K562 (cell line): ENCODE measurements around the gene PLXNB2. TPM values are rescaled to one million over a fixed set of nuclear protein-coding genes. Genes with fewer than 3 reads are reported as not detected.

Experiments
- ATAC-seq: fragments of 200-7000 bp; cut with Tn5 transposase; 3 replicates; pipeline ENCODE4 v1.9.1; 2020; ENCODE audit warnings: moderate library complexity
- BruUV-seq: library from RNA; stranded (reverse); fragments of 400-500 nt; replicated peaks from 2 replicates; lab custom pipeline; 2021; lab: Mats Ljungman, UMichigan
- CTCF ChIA-PET: fragments of 300-600 bp; formaldehyde crosslinking; extraction: SDS; loops from one replicate; lab custom pipeline; 2021; ENCODE audit warnings: low intra/inter-chr PET ratio; lab: Yijun Ruan, JAX
- POLR2A ChIA-PET: fragments of 300-600, 350-650 bp; sonication (Branson Sonifier 250); formaldehyde crosslinking; extraction: SDS; loops from one replicate; lab custom pipeline; 2021; ENCODE audit warnings: antibody characterized with exemption, inconsistent platforms; lab: Yijun Ruan, JAX
- DNase-seq, 4 experiments: peaks; one replicate each; pipeline versions ENCODE4 v3.0.0 to v3.0.0-alpha.2; 2011 to 2018; ENCODE audit warnings: low spot score in 3 of 4, mixed read lengths in 3 of 4; ENCODE audit errors: extremely low read depth in 1 of 4
- FAIRE-seq: peaks from 2 replicates; lab custom pipeline; 2011; peaks lifted over from hg19 to GRCh38; lab: Jason Lieb, UNC
- H2AFZ ChIP-seq: 2 replicates; pipeline ENCODE4 v1.6.0; 2011; ENCODE audit warnings: low read depth, low read length, control low read depth, inconsistent platforms
- H3K27ac ChIP-seq: fragments of 200-600 bp; 3 replicates; pipeline ENCODE4 v1.8.0; 2011; ENCODE audit warnings: low read depth, mild to moderate bottlenecking, control low read depth, inconsistent platforms, low read length, moderate library complexity, mixed read lengths; ENCODE audit errors: extremely low read depth
- H3K27me3 ChIP-seq, 2 experiments: fragments of 300-600 bp in 1 of 2; 2 replicates in 1 of 2; 3 replicates in 1 of 2; pipeline versions ENCODE4 v1.6.0 to v1.8.0; 2011; ENCODE audit warnings: inconsistent platforms in 2 of 2, low read length in 2 of 2, mild to moderate bottlenecking in 1 of 2, mixed read lengths in 1 of 2, moderate library complexity in 1 of 2; ENCODE audit not compliant: control insufficient read depth in 2 of 2, insufficient read depth in 2 of 2
- H3K36me3 ChIP-seq: fragments of 300-600 bp; 3 replicates; pipeline ENCODE4 v1.8.0; 2011; ENCODE audit warnings: mild to moderate bottlenecking, low read length, inconsistent platforms; ENCODE audit not compliant: control insufficient read depth, insufficient read depth
- H3K4me1 ChIP-seq, 2 experiments: fragments of 200-600 bp in 1 of 2; replicated peaks in 1 of 2; 2 replicates in 1 of 2; 3 replicates in 1 of 2; pipeline versions ENCODE4 v1.5.1 to v1.8.0; 2011; ENCODE audit warnings: inconsistent platforms in 2 of 2, low read length in 2 of 2, mild to moderate bottlenecking in 1 of 2, mixed read lengths in 1 of 2, moderate library complexity in 1 of 2; ENCODE audit not compliant: control insufficient read depth in 2 of 2, insufficient read depth in 2 of 2
- H3K4me2 ChIP-seq: 2 replicates; pipeline ENCODE4 v1.6.1; 2011; ENCODE audit warnings: low read length, control low read depth, inconsistent platforms, mixed read lengths; ENCODE audit not compliant: insufficient read depth
- H3K4me3 ChIP-seq: fragments of 200-600 bp; sonication (generic), shearing (Covaris generic); 2 replicates; pipeline ENCODE4 v1.5.1; 2016; ENCODE audit warnings: control low read depth, inconsistent platforms
- H3K79me2 ChIP-seq: fragments of 200-600 bp; 3 replicates; pipeline ENCODE4 v1.8.0; 2011; ENCODE audit warnings: low read length, inconsistent platforms; ENCODE audit not compliant: control insufficient read depth, insufficient read depth
- H3K9ac ChIP-seq, 2 experiments: 2 replicates each; pipeline versions ENCODE4 v1.6.0 to v1.6.1; 2011; ENCODE audit warnings: low read depth in 2 of 2, low read length in 2 of 2, control low read depth in 1 of 2, inconsistent platforms in 1 of 2, mild to moderate bottlenecking in 1 of 2, mixed read lengths in 1 of 2; ENCODE audit not compliant: insufficient read depth in 1 of 2
- H3K9me1 ChIP-seq: one replicate; pipeline ENCODE4 v1.6.0; 2011; ENCODE audit warnings: inconsistent platforms, mild to moderate bottlenecking, low read length, moderate library complexity; ENCODE audit not compliant: control insufficient read depth, insufficient read depth
- H3K9me3 ChIP-seq: replicated peaks from 2 replicates; pipeline ENCODE4 v1.5.1; 2011; ENCODE audit warnings: low read depth, low read length, inconsistent platforms; ENCODE audit not compliant: control insufficient read depth, insufficient read depth
- H4K20me1 ChIP-seq: replicated peaks from 2 replicates; pipeline ENCODE4 v1.6.1; 2011; ENCODE audit warnings: low read length, inconsistent platforms, mixed read lengths; ENCODE audit not compliant: control insufficient read depth, insufficient read depth
- GATAD2A ChIP-seq: fragments of 450-650 bp; IDR thresholded peaks from 2 replicates; pipeline ENCODE4 v1.6.1; 2017
- HES1 ChIP-seq: fragments of 450-650 bp; IDR thresholded peaks from 2 replicates; pipeline ENCODE4 v1.6.1; 2016; ENCODE audit warnings: low read depth, mild to moderate bottlenecking, moderate library complexity
- HINFP ChIP-seq: fragments of 450-650 bp; conservative IDR thresholded peaks from 2 replicates; pipeline ENCODE4 v1.6.1; 2016; ENCODE audit warnings: missing genetic modification characterization, low read depth, mild to moderate bottlenecking, control low read depth, missing compliant biosample characterization
- POLR2G ChIP-seq: fragments of 200-400 bp; formaldehyde crosslinking; IDR thresholded peaks from 2 replicates; pipeline ENCODE4 v1.6.1; 2017; ENCODE audit warnings: low read depth, mild to moderate bottlenecking, antibody characterized with exemption, low read length, moderate library complexity
- YBX1 ChIP-seq: fragments of 450-650 bp; IDR thresholded peaks from 2 replicates; pipeline ENCODE4 v1.7.1; 2016; ENCODE audit warnings: mild to moderate bottlenecking
- WGBS: fragments of 100-300 bp; shearing (Covaris generic); methylation state at CpG from one replicate; pipeline ENCODE4 v1.1.6; 2016; ENCODE audit warnings: low coverage, mixed read lengths; ENCODE audit not compliant: insufficient coverage; ENCODE audit errors: missing lambda C conversion rate; 5-methylcytosine and 5-hydroxymethylcytosine counted together
- in situ Hi-C: fragments of 300-500 bp; cut with MboI; formaldehyde crosslinking; loops from 4 replicates; pipeline ENCODE4 v1.15.0; 2018; ENCODE audit warnings: inconsistent platforms, mixed read lengths
- intact Hi-C: fragments of 100-400 bp; cut with micrococcal nuclease; formaldehyde crosslinking; loops from 2 replicates; pipeline ENCODE4 v1.14.2; 2022
- polyA plus RNA-seq, 8 experiments: library from polyadenylated mRNA; depleted of rRNA in 4 of 8; stranded (reverse) in 5 of 8; unstranded in 3 of 8; fragments of >200 nt; fragmentation: Nextera tagmentation in 2 of 8; fragmentation: Illumina TruSeq in 1 of 8; extraction: Ambion mirVana in 2 of 8; extraction: Trizol in 1 of 8; gene quantifications; 2 replicates each; pipeline versions ENCODE4 v1.2.1 to v1.2.3, GENCODE V29; 2011 to 2014; ENCODE audit warnings: inconsistent platforms in 1 of 8, missing spikeins in 1 of 8
- total RNA-seq, 7 experiments: library from RNA; depleted of rRNA in 6 of 7; stranded (reverse); fragments of >200 nt in 6 of 7; fragmentation: Illumina TruSeq in 2 of 7; extraction: Trizol in 2 of 7; gene quantifications; 2 replicates each; pipeline versions ENCODE4 v1.2.1 to v1.2.3, GENCODE V29; 2011 to 2021; ENCODE audit warnings: low replicate concordance in 1 of 7
- TF ChIP-seq, protein P1 (sequence below): sonication (generic); formaldehyde crosslinking; IDR thresholded peaks from 2 replicates; pipeline ENCODE4 v1.8.0; 2022; ENCODE audit warnings: missing genetic modification reagents, mild to moderate bottlenecking, moderate library complexity, borderline replicate concordance
- TF ChIP-seq, protein P2 (sequence below): sonication (generic); formaldehyde crosslinking; IDR thresholded peaks from 2 replicates; pipeline ENCODE4 v1.9.0; 2022; ENCODE audit warnings: mild to moderate bottlenecking, missing genetic modification reagents

Gene PLXNB2
- total and polyA plus RNA-seq, 9 of the 15 experiments (the other 6 are each of a cell fraction or from before 2014, with no cell fraction given): 0.15 to 45.1 (median 13.6) TPM

DNA sequence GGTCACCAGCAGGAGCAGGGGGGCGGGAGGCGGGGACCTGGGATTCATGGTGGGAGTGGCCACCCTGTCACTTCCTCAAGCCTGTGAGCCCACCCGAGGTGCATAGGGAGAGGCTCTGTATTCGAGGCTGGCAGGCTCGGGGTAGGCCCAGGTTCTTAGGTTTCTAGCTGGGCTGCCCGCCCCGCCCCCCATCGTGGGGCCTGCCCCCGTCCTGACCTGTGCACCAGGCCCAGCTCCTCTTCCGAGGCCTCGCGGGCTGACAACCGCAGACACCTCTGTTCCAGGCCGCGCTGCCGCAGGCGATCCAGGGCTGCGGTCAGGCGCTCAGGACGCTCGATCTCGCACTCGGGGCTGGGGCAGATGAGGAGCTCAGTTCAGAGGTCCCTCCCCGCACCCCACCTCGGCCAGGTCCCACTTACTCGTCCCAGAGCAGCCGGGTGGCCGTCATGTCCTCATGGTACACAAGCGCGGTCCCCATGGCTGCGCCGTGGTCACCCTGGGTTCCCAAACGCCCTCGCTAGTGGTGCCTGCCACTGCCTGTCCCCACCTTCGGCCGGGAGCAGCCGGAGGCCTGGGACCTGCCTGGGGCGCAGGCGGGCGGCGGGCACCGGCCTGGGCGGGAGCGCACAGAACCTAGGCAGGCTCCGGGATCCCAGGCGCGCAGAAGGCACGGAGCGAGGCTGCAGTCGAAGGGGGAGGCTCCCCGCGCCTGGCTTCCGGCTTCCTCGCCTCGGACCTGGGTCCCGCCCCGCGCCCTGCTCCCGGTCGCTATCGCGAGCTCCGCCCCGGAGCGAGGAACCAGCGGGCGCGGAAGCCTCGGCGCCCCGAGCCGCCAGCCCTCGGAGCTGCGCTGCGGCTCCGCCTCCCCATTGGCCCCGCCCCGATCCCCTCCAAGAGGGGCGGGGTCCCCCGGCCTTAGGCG, 56.6 kb downstream of the PLXNB2 start, which contains the start of gene HDAC10 (continued):
- no peak for TF ChIP-seq HES1
- TF ChIP-seq YBX1: no peak
- TF ChIP-seq, all 486 proteins: peak for 56

DNA sequence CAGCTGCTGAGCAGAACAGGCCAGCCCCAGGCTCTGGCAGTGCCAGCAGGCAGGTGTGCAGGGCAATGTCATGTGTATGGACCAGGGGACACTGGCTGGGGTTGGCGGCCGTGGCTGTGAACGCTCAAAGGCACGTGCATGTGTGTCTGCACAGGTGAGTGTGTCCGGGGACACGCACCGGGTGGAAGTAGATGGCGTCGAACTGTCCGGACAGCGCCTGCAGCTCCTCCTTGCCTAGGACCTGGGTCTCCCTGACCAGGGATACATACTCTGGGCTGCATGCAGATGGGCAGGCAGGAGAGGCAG, 57.2 kb downstream of the PLXNB2 start:
- intact Hi-C loops (no loop called here), in situ Hi-C loops (no loop called here)
- ChIA-PET POLR2A (interaction anchor here (1.0 kb wide), 2 partner anchors 17 to 23 kb away, joined by 3 to 5 read pairs; no protein-coding TSS in a partner anchor), CTCF (no interaction called here)
- FAIRE-seq (no peak), DNase-seq (no peak), ATAC-seq (no peak)
- H3K9ac ChIP-seq: peak overlapping the region; percentile 83 to 98
- H3K4me3 ChIP-seq: peak overlapping the region; percentile 62
- H3K4me1 ChIP-seq: peaks cover 9 to 88% of the 10 kb centered on the region in 2 experiments
- no TSS peak for BruUV-seq
- no peak overlapping the region for H2AFZ ChIP-seq
- H3K9me3 ChIP-seq: no peaks in the 10 kb centered on the region
- H3K4me2 ChIP-seq: peak overlapping the region; percentile 83
- WGBS: 59% methylated on average over 9 of the region's 11 CpGs
- peaks cover 29% of the 10 kb centered on the region for H3K79me2 ChIP-seq
- H3K27ac ChIP-seq: peak overlapping the region; percentile 83; the same call in 2 of the 3 replicates
- no peaks in the 10 kb centered on the region for H3K9me1 ChIP-seq
- no peaks in the 10 kb centered on the region for H3K27me3 ChIP-seq
- H3K36me3 ChIP-seq: peaks cover 59% of the 10 kb centered on the region; the same call in 2 of the 3 replicates
- H4K20me1 ChIP-seq: no peaks in the 10 kb centered on the region
- TF ChIP-seq, protein P1, sequence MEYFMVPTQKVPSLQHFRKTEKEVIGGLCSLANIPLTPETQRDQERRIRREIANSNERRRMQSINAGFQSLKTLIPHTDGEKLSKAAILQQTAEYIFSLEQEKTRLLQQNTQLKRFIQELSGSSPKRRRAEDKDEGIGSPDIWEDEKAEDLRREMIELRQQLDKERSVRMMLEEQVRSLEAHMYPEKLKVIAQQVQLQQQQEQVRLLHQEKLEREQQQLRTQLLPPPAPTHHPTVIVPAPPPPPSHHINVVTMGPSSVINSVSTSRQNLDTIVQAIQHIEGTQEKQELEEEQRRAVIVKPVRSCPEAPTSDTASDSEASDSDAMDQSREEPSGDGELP: 0 out of 2 replicates have a peak, but pooled peaks have one; percentile 5
- TF ChIP-seq, protein P2, sequence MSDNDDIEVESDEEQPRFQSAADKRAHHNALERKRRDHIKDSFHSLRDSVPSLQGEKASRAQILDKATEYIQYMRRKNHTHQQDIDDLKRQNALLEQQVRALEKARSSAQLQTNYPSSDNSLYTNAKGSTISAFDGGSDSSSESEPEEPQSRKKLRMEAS (CRISPR knock-in tag): 0 out of 2 replicates have a peak, but pooled peaks have one; percentile 22
- TF ChIP-seq POLR2G (peak; percentile 71), GATAD2A (no peak), HINFP (tag) (no peak)
